HG02642 (cell line): ENCODE measurements around the gene POLR2F.
A peak's percentile ranks its signal among the peaks of the same experiment; 100 is the strongest.
"Not testable (repeated sequence)": the region's sequence is repeated elsewhere in the genome, so short reads cannot be mapped to it uniquely, and the experiment has no call there.

Experiments
- ATAC-seq: cut with Tn5 transposase; IDR thresholded peaks from one replicate; pipeline ENCODE4 v1.9.1; 2021; ENCODE audit warnings: mild to moderate bottlenecking; ENCODE audit not compliant: unreplicated experiment, poor library complexity

Gene POLR2F

DNA sequence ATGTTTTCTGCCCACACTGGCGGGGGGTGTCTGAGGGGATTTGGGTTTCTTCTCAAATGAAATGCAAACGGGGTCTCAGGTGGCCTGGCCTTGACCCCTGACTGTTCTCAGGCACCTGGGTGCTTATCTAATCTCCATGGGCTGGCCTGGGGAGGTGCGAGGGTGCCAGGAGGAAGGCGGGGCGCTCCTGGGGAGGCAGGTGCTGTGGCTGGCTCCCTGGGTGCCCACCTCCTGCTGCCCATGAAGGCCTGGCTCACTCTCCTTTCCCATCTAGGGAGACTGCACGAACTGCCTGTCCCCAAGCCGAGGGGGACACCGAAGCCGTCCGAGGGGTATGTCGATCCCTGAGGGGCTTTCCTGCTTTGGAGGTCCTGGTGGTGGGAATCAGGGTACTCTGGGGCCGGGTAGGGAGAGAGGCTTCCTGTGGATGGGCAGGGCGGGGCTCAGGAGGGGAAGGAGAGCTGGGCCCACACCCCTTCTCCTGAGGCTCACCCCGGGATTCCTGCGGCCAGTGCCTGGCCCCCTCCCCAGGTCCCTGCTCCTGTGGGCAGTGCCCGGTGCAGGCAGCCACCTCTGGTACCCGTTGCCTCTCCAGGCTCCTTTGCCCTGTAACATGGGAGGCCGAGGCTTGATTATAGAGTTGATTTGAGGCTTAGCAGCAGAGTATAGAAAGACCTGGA lies 29.0 kb upstream of the POLR2F start:
- no peak for ATAC-seq

DNA sequence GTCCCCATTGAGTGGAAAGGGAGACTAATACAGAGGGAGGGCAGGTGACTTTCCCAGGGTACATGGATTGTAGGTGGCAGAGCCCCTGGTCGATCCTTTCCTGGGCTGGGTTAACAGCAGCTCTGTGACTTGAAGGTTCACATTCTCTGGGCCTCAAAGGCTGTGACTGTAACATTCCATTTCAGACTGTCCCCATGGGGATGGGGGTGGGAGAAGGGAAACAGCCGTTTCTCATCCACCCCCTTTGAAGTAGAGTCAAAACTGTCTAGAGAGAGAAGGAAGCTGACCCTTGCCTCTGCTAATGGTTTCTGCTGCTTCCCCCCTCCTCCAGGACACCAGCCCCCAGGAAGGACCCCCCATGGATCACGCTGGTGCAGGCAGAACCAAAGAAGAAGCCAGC lies 28.2 kb upstream of the POLR2F start:
- ATAC-seq: no peak

DNA sequence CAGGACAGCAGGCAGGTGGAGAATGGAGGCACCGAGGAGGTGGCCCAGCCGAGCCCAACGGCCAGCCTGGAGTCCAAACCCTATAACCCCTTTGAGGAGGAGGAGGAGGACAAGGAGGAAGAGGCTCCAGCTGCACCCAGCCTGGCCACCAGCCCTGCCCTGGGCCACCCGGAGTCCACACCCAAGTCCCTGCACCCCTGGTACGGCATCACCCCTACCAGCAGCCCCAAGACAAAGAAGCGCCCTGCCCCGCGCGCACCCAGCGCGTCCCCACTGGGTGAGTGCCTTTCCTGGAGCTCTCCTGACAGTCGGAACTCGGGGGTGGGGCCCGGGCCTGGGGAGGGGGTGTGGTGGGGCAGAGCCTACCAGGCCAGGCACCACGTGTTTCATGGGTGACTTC lies 27.7 kb upstream of the POLR2F start:
- ATAC-seq: no peak

DNA sequence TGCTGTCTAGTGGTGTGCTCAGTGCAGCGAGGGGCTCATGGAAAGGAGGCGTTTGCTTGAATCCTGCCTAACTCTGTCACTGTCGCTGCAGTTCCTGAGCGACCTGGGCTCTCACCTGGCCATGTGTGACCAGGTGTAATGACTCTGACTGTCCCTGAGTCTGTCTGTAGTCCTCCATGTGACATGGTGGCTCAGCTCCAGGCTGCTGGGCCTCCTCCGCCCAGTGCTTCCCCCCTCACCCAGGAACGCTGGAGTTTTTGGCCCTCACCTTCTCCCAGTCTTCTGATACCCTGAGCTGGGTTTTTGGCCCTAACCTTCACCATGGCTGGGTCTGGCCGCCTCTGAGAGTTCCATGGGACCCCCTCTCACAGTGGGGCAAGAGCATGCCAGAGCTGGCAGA lies 27.1 kb upstream of the POLR2F start:
- no peak for ATAC-seq

DNA sequence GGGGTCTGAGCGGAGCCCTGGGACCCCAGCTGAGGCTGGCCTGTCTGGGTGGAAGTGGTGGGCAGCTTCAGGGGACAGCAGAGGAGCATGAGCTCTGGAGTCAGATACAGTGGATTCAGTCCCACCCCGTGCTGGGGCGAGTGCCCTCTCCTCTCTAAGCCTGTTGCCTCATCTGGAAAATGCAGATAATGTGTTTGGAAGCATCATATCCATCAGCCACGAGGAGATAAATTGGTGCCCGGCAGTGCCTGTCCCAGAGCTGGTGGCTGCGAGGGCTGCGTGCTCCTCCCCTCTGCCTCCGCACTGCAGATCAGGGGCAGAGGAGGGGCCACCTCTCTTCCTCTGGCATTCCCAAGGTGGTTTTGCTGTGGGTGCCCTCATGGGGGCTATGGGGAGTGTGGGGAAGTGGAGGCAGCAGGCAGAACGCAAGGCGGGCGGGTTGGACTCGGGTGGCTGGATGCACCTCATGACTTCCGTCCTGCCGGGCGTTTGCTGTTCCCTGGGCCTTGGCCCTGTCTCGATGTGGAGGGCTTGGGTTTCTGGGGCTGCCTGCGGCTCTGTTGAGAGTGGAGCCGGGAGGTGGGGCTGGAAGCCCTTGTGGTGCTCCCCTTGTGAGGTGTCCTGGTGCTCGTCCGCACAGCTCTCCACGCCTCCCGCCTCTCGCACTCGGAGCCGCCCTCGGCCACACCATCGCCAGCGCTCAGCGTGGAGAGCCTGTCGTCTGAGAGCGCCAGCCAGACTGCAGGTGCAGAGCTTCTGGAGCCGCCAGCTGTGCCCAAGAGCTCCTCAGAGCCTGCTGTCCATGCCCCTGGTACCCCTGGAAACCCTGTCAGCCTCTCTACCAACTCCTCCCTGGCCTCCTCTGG lies 26.5 kb upstream of the POLR2F start:
- ATAC-seq: no peak

DNA sequence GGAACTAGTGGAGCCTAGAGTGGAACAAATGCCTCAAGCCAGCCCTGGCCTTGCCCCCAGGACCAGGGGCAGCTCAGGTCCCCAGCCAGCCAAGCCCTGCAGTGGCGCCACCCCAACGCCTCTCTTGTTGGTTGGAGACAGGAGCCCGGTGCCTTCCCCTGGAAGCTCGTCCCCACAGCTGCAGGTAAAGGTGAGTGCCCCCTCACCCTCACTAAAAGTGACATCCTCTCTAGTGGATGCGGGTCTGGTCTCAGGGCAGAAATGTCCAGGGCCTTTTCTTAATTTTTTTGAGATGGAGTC lies 25.9 kb upstream of the POLR2F start:
- no peak for ATAC-seq

DNA sequence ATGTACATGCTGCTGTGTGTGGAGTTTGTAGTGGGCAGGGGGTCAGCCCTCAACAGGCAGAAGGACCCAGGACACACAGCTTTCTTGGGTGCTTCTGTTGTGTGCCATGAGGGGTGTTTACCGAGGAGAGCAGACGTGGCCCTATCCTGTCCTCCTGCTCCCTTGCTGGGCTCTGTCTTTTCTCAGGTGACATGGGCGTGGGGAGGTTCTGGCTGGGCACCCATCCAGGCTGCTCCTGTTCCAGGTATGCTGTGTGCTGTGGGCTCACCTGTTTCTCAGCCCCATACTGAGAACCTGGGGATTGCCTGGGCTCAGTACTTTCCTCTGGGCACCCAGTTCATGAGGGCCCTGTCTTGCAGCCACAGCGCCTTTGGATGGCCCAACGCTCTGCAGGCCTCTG lies 24.1 kb upstream of the POLR2F start:
- ATAC-seq: no peak

DNA sequence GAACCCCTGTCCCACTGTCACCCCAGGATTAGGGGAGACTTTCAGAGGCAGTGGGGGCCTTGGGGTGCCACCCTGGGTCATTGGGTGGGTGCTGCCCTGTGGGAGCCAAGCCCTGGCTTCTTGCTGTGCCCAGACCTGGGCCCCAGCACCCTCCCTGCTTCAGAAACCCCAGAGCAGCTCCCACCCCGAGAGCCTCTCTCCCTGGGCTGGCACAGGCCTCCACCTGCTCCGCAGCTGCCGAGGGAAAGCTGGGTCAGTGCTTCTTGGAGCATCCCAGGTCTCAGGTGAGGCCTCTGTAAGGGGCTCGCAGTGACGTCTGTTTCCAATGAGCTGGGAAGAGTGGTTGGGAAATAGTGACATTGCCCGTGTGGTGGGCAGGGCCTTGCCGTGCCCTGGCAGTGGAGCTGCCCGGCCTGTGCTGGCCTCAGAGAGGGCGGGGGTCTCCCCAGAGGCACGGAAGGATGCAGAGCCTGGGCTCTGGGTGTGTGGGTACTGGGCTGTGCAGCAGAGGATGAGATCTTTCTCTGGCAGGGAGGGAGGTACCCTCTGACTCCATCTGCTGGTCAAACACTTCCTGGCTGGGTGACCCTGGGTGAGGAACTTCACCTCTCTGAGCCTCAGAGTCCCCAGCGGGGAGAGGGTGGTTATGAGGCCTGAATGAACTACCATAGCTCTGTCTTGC lies 23.1 kb upstream of the POLR2F start:
- ATAC-seq: no peak

DNA sequence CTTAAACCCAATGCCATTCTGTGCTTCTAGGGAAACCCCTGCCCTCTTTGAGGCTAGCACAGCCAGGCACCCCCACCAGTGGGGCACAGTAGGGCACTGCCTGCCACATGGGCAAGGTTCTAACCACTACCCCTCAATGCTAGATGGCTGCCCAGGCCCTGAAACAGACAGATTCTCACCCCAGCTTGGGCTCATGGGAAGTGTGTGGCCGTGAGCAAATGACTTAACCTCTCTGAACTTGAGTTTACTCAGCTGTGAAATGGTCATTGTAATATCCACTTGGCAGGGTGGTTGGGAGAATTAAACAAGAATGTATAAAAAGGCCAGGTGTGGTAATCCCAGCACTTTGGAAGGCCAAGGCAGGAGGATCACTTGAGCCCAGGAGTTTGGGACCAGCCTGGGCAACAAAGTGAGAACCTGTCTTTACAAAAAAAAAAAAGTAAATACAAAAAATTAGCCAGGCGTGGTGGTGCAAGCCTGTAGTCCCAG lies 22.5 kb upstream of the POLR2F start:
- no peak for ATAC-seq

DNA sequence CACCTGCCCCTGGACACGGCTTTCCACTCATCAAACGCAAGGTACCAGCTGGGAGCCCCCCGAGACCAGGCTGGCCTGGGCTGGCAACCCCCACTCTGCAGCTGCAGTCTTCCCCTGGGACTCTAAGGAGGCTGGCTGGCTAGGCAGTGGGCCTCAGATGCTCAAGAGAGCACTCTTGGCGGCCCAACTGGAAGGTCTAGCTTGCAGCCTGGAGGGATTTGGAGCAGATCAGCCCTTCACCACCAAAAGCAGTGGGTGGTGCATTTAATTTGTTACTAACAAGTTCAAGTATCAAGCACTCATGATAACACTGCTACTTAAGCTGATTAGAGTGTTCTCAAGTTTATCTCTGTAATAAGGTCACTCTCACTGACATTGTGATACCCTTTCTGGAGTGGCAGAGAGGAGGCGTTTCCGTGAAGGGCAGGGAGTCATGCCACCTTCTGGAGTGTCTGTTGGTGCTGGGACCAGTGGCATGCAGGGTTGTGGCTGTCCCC lies 21.6 kb upstream of the POLR2F start:
- ATAC-seq: no peak

DNA sequence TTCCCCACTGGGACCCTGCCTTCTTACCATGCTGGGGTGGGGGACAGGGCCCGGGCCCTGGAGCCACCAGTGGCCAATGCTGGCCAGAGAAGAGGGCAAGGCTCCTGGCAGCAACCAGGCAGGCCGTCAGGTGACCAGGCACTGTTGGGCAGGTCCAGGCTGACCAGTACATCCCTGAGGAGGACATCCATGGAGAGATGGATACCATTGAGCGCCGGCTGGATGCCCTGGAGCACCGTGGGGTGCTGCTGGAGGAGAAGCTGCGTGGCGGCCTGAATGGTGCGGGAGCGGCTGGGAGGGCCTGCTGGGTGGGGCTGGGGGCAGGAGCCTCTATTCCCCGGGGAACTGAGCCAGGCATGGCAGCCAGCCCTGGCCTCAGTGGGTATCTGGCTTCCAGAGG lies 21.1 kb upstream of the POLR2F start:
- no peak for ATAC-seq

DNA sequence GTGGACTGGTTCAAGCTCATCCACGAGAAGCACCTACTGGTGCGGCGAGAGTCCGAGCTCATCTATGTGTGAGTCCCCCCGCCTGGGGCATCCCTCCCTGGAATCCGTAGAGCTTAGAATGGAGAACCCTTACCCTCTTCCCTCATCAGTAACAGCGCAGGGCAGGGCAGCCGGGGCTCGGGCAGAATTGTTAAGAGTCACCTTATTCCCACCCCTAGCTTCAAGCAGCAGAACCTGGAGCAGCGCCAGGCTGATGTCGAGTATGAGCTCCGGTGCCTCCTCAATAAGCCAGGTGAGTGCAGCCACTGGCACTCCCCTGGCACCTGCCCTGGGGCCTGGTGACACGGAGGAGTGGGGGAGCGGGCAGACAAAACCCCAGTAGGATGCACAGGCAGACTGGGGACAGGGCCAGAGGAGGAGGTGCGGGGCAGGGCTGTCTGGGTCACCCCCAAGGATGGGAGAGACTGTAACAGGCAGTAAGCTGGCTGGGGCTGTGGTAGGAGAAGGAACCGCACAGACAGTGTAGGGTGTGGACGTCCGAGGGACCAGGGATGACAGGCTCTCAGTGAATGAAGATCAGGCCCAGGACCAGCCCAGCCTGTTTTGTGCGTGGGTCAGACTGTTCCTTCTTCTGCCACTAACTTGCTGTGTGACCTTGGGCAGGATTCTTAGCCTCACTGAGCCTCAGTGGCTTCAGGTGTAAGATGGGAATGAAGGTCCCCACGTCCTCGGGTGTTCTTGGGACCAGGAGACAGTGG lies 20.5 kb upstream of the POLR2F start:
- no peak for ATAC-seq

DNA sequence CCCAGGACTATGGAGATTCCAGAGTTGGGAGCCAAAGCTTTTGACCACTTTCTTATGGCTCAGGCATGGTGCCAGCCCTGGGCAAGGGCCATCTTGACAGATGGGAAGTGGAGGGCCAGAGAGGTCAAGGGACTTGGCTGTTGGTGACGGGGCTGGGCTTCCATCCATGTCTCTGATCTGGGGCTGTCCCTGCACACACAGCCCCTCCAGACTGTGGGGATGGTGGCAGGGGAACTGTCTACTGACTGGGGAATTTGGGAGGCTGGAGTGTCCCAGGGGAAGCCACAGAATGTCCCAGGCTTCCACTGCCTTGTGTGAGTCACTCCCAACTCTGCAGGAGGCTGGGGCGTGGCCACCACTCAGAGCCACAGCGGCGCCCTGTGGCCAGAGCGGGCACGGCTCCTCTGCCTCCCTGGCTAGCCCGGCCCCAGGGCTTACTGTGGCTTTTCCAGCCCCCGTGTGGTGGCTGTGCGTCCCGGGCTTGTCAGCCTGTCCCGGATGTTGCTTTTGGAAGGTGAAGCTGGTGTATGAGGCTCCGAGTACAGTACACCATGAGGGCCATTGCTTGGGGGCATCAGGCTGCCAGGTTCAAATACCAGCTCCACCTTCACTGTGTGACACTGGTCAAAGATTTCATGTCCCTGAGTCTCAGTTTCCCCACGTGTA lies 19.7 kb upstream of the POLR2F start:
- peak; percentile 85 for ATAC-seq

DNA sequence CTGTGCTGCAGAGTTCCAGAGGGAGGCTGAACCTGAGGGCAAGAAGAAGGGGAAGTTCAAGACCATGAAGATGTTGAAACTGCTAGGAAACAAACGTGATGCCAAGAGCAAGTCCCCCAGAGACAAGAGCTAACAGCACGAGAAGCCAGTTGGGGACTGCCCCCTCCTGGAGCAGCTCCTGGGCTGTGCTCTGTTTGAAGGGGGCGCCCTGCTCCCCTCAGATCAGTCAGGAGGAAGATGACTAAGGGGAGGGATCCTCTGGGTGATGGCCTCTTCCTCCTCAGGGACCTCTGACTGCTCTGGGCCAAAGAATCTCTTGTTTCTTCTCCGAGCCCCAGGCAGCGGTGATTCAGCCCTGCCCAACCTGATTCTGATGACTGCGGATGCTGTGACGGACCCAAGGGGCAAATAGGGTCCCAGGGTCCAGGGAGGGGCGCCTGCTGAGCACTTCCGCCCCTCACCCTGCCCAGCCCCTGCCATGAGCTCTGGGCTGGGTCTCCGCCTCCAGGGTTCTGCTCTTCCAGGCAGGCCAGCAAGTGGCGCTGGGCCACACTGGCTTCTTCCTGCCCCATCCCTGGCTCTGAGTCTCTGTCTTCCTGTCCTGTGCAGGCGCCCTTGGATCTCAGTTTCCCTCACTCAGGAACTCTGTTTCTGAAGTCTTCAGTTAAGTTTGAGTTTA lies 12.7 kb upstream of the POLR2F start:
- ATAC-seq: no peak

DNA sequence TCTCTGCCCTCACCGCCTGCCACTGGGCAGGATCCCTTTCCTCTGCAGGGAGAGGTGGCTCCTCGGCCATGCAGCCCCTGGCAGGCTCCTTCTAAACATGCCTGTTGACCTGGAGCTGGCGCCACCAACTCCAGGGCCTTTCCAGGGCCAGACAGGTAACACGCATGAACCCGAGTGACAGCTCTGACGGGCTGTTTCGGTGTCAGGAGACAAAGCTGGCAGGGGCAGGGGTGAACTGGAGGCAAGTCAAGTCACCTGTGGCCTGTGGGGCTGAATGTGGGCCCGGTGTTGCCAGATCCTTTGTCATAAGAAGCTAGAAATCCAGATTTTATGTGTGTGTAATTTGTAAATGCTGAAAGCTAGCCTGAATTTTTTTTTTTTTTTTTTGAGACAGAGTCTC lies 11.4 kb upstream of the POLR2F start:
- no peak for ATAC-seq

DNA sequence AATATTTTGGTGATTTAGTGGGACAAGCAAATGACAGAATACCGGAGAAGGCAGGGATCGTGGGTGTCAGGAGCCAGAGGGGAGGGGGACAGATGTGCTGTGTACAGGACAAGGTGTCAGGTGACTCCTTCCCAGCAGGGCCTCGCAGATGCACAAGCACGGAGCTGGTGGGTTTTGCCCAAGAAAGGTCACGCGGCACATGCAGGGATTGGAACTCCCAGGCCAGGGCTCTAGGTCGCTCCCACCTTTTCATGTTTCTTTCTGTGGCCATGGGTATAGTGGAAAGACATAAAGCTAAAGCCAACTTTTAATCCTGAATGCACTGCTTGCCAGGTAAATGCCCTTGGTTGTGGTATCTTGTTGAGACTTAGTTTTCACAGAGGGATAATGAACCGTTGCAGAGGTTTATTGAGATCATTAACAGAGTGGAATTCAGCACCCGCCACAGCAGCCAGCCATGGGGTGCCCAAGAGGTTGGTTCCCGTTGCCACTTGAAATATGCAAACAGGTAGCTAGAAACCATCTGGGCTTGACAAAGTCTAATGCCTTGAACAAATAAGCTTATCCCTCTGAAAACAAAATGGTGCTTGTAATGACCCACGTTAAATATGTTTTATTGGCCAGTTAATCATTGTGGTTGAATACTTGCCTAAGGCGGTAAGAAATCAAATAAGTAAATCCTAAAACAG lies 10.2 kb upstream of the POLR2F start:
- ATAC-seq: no peak

DNA sequence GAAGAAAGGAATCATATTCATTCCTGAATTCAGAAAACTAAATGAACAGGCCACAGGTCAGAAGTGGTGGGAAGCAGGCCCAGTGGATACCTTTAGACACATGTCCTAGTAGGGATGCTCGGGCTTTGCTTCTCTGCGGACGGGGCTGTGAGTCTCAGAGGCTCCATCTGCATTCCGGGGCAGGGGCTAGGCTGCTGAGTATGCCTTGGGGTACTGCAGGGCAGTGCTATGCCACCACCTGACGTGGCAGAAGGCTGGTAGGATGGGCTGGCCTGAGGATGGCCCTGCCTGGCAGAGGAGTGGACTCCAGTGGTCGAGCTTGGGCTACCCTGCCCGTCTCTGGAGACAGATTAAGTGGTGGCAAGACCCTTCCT lies 9.7 kb upstream of the POLR2F start:
- ATAC-seq: no peak

DNA sequence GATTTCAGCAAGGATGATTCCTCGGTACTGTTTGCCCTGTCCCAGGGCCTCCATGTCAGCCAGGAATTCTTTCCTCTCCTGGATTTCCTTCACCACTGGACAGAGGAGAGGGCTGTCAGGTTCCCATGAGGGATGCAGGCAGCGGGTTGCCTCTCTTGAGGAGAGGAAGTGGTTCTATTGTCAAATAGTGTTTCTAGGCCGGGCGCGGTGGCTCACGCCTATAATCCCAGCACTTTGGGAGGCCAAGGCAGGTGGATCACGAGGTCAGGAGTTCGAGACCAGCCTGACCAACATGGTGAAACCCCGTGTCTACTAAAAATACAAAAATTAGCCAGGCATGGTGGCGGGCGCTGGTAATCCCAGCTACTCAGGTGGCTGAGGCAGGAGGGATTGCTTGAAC lies 9.1 kb upstream of the POLR2F start:
- ATAC-seq: not testable (repeated sequence)
